Renal cortical epithelial cell (primary cell): ENCODE data around the gene ABCG4. TPM values are rescaled to one million over a fixed set of nuclear protein-coding genes. Genes with fewer than 3 reads are reported as not detected.
"Not testable (repeated sequence)": the region's sequence is repeated elsewhere in the genome, so short reads cannot be mapped to it uniquely, and the experiment has no call there.

Source experiments
- DNase-seq: peaks from one replicate; pipeline ENCODE4 v3.0.0-alpha.2; 2011; ENCODE audit warnings: low read depth
- total RNA-seq: library from RNA; depleted of rRNA; stranded (reverse); fragments of >200 nt; gene quantifications from 2 replicates; pipeline ENCODE4 v1.2.3, GENCODE V29; 2014

The ABCG4 gene
- total RNA-seq, 1 donor from 2014 or later: 0.15 TPM

- no peak for DNase-seq
These were observed 33.0 kb downstream of the ABCG4 start for GRCh38 chr11:119181677-119182412.

- DNase-seq: not testable (repeated sequence)
These were observed 35.5 kb downstream of the ABCG4 start for GRCh38 chr11:119184399-119184798.

- no peak for DNase-seq
These were observed 37.3 kb downstream of the ABCG4 start for GRCh38 chr11:119185981-119186634.

- no peak for DNase-seq
These were observed 38.5 kb downstream of the ABCG4 start for GRCh38 chr11:119187123-119187892.

GRCh38 chr11:119188067-119188466 is 39.2 kb downstream of the ABCG4 start:
- DNase-seq: no peak

GRCh38 chr11:119188887-119189286 is 40.0 kb downstream of the ABCG4 start:
- no peak for DNase-seq

- DNase-seq: no peak
These were observed 40.5 kb downstream of the ABCG4 start for GRCh38 chr11:119189393-119189792.

- no peak for DNase-seq
These were observed 41.7 kb downstream of the ABCG4 start for GRCh38 chr11:119190531-119190930.

- DNase-seq: not testable (repeated sequence)
These were observed 42.4 kb downstream of the ABCG4 start for GRCh38 chr11:119191265-119191664.

GRCh38 chr11:119192111-119192510 is 43.3 kb downstream of the ABCG4 start:
- DNase-seq: no peak

- no peak for DNase-seq
These were observed 44.1 kb downstream of the ABCG4 start for GRCh38 chr11:119193001-119193400.

GRCh38 chr11:119193626-119194025 is 44.8 kb downstream of the ABCG4 start:
- no peak for DNase-seq

- DNase-seq: no peak
These were observed 46.1 kb downstream of the ABCG4 start for GRCh38 chr11:119194811-119195440.

- DNase-seq: peak; percentile 49
These were observed 46.8 kb downstream of the ABCG4 start for GRCh38 chr11:119195680-119196079.

GRCh38 chr11:119196833-119197483 is 48.1 kb downstream of the ABCG4 start:
- peak; percentile 88 for DNase-seq

GRCh38 chr11:119198925-119199324 is 50.1 kb downstream of the ABCG4 start:
- DNase-seq: no peak

- DNase-seq: not testable (repeated sequence)
These were observed 52.4 kb downstream of the ABCG4 start for GRCh38 chr11:119201236-119201635.

- DNase-seq: no peak
These were observed 53.7 kb downstream of the ABCG4 start for GRCh38 chr11:119202554-119202953.

- no peak for DNase-seq
These were observed 55.2 kb downstream of the ABCG4 start for GRCh38 chr11:119204066-119204465.

GRCh38 chr11:119205080-119205479 is 56.2 kb downstream of the ABCG4 start:
- no peak for DNase-seq
